Activated T-cell treated with anti-CD3 and anti-CD28 coated beads, Interleukin-2, amount 50 U/mL, for 4 hours (primary cell): Measurements from ENCODE around the gene ZNF580. TPM values are rescaled to one million over a fixed set of nuclear protein-coding genes. Genes with fewer than 3 reads are reported as not detected.
A peak's percentile ranks its signal among the peaks of the same experiment; 100 is the strongest.

Experiments used
- ATAC-seq, 2 donors: fragments of 200-7000 bp; cut with Tn5 transposase; one replicate each; pipeline ENCODE4 v1.10.0; 2021
- DNase-seq: peaks from one replicate; pipeline ENCODE4 v3.0.0-alpha.2; 2020
- H3K27me3 Mint-ChIP-seq: one replicate; pipeline ENCODE4 v1.8.0; 2021; ENCODE audit warnings: low read depth, mixed read lengths
- H3K36me3 Mint-ChIP-seq: one replicate; pipeline ENCODE4 v1.8.0; 2022; ENCODE audit warnings: mixed read lengths; ENCODE audit not compliant: insufficient read depth
- H3K4me1 Mint-ChIP-seq: one replicate; pipeline ENCODE4 v1.8.0; 2021; ENCODE audit warnings: low read depth, mixed read lengths
- H3K4me3 Mint-ChIP-seq: one replicate; pipeline ENCODE4 v1.8.0; 2021; ENCODE audit warnings: mild to moderate bottlenecking, moderate library complexity, mixed read lengths
- H3K9me3 Mint-ChIP-seq: one replicate; pipeline ENCODE4 v1.8.0; 2021; ENCODE audit warnings: mixed read lengths
- total RNA-seq, 3 donors: library from RNA; stranded (reverse); gene quantifications; one replicate each; pipeline ENCODE4 v1.2.1, GENCODE V29; 2021

Gene ZNF580
- total RNA-seq, 3 donors from 2014 or later, result 27.1 to 31.5 (median 28.5) TPM

- ATAC-seq (no peak), DNase-seq (no peak)
- peaks cover 26% of the 10 kb centered on the region for H3K4me1 Mint-ChIP-seq
- H3K9me3 Mint-ChIP-seq, result no peaks in the 10 kb centered on the region
- H3K36me3 Mint-ChIP-seq, result peaks cover 13% of the 10 kb centered on the region
- H3K27me3 Mint-ChIP-seq, result no peaks in the 10 kb centered on the region
- peak overlapping the region; percentile 77 for H3K4me3 Mint-ChIP-seq
Observed at GRCh38 chr19:55601084-55601483, 39.7 kb upstream of the ZNF580 start.

- Mint-ChIP-seq H3K4me3 (no peak overlapping the region), H3K36me3 (peaks cover 7% of the 10 kb centered on the region), H3K27me3 (no peaks in the 10 kb centered on the region), H3K9me3 (no peaks in the 10 kb centered on the region), H3K4me1 (peaks cover 37% of the 10 kb centered on the region)
- no peak for DNase-seq
- ATAC-seq, result no peak
Observed at GRCh38 chr19:55602104-55603001, 38.4 kb upstream of the ZNF580 start.

- Mint-ChIP-seq H3K4me3 (no peak overlapping the region), H3K27me3 (no peaks in the 10 kb centered on the region), H3K9me3 (no peaks in the 10 kb centered on the region), H3K4me1 (peaks cover 45% of the 10 kb centered on the region), H3K36me3 (peaks cover 11% of the 10 kb centered on the region)
- ATAC-seq (no peak), DNase-seq (no peak)
Observed at GRCh38 chr19:55603115-55603514, 37.7 kb upstream of the ZNF580 start.

- Mint-ChIP-seq H3K4me1 (peaks cover 45% of the 10 kb centered on the region), H3K4me3 (peak overlapping the region; percentile 38), H3K27me3 (no peaks in the 10 kb centered on the region), H3K36me3 (peaks cover 9% of the 10 kb centered on the region), H3K9me3 (no peaks in the 10 kb centered on the region)
- ATAC-seq, result no peak
- no peak for DNase-seq
Observed at GRCh38 chr19:55603581-55604292, 37.1 kb upstream of the ZNF580 start.

GRCh38 chr19:55605207-55605636 lies 35.6 kb upstream of the ZNF580 start:
- Mint-ChIP-seq H3K27me3 (no peaks in the 10 kb centered on the region), H3K4me3 (peak overlapping the region; percentile 87), H3K36me3 (peaks cover 16% of the 10 kb centered on the region), H3K9me3 (no peaks in the 10 kb centered on the region), H3K4me1 (peaks cover 53% of the 10 kb centered on the region)
- ATAC-seq, result peak; percentile 77 to 81
- DNase-seq, result peak; percentile 99

GRCh38 chr19:55605637-55606470 lies 34.9 kb upstream of the ZNF580 start, which contains the start of gene ZNF865:
ZNF865 (plus strand) TSS chr19:55605647; CDS start chr19:55613619, 7,972 bp downstream.
- Mint-ChIP-seq H3K27me3 (no peaks in the 10 kb centered on the region), H3K9me3 (no peaks in the 10 kb centered on the region), H3K36me3 (peaks cover 16% of the 10 kb centered on the region), H3K4me3 (peak within 1 kb of the TSS; percentile 90), H3K4me1 (peaks cover 58% of the 10 kb centered on the region)
- DNase-seq (peak; percentile 59), ATAC-seq (peak; percentile 48 to 53)

- H3K4me1 Mint-ChIP-seq, result peaks cover 58% of the 10 kb centered on the region
- H3K9me3 Mint-ChIP-seq, result no peaks in the 10 kb centered on the region
- H3K27me3 Mint-ChIP-seq, result no peaks in the 10 kb centered on the region
- H3K4me3 Mint-ChIP-seq, result peak overlapping the region; percentile 90
- DNase-seq (no peak), ATAC-seq (no peak)
- H3K36me3 Mint-ChIP-seq, result peaks cover 16% of the 10 kb centered on the region
Observed at GRCh38 chr19:55606471-55606787, 34.4 kb upstream of the ZNF580 start.

- peaks cover 16% of the 10 kb centered on the region for H3K36me3 Mint-ChIP-seq
- peaks cover 57% of the 10 kb centered on the region for H3K4me1 Mint-ChIP-seq
- no peak for ATAC-seq
- H3K27me3 Mint-ChIP-seq, result no peaks in the 10 kb centered on the region
- H3K9me3 Mint-ChIP-seq, result no peaks in the 10 kb centered on the region
- H3K4me3 Mint-ChIP-seq, result peak overlapping the region; percentile 90
- DNase-seq, result no peak
Observed at GRCh38 chr19:55606817-55607216, 34.0 kb upstream of the ZNF580 start.

GRCh38 chr19:55609326-55609725 lies 31.5 kb upstream of the ZNF580 start:
- Mint-ChIP-seq H3K4me1 (peaks cover 59% of the 10 kb centered on the region), H3K36me3 (peaks cover 16% of the 10 kb centered on the region), H3K4me3 (no peak overlapping the region), H3K9me3 (no peaks in the 10 kb centered on the region), H3K27me3 (no peaks in the 10 kb centered on the region)
- ATAC-seq (no peak), DNase-seq (no peak)

GRCh38 chr19:55611300-55611982 lies 29.4 kb upstream of the ZNF580 start:
- ATAC-seq (no peak), DNase-seq (no peak)
- H3K27me3 Mint-ChIP-seq, result no peaks in the 10 kb centered on the region
- no peaks in the 10 kb centered on the region for H3K9me3 Mint-ChIP-seq
- H3K36me3 Mint-ChIP-seq, result peaks cover 16% of the 10 kb centered on the region
- peaks cover 47% of the 10 kb centered on the region for H3K4me1 Mint-ChIP-seq
- H3K4me3 Mint-ChIP-seq, result no peak overlapping the region

- ATAC-seq (no peak), DNase-seq (no peak)
- Mint-ChIP-seq H3K4me1 (peaks cover 41% of the 10 kb centered on the region), H3K27me3 (no peaks in the 10 kb centered on the region), H3K9me3 (no peaks in the 10 kb centered on the region), H3K4me3 (no peak overlapping the region), H3K36me3 (peaks cover 15% of the 10 kb centered on the region)
Observed at GRCh38 chr19:55611983-55612645, 28.7 kb upstream of the ZNF580 start.

GRCh38 chr19:55613396-55613795 lies 27.4 kb upstream of the ZNF580 start:
- ATAC-seq (no peak), DNase-seq (no peak)
- no peak overlapping the region for H3K4me3 Mint-ChIP-seq
- H3K9me3 Mint-ChIP-seq, result no peaks in the 10 kb centered on the region
- H3K4me1 Mint-ChIP-seq, result peaks cover 32% of the 10 kb centered on the region
- H3K36me3 Mint-ChIP-seq, result peaks cover 17% of the 10 kb centered on the region
- no peaks in the 10 kb centered on the region for H3K27me3 Mint-ChIP-seq

- H3K36me3 Mint-ChIP-seq, result peaks cover 17% of the 10 kb centered on the region
- no peaks in the 10 kb centered on the region for H3K9me3 Mint-ChIP-seq
- DNase-seq (no peak), ATAC-seq (no peak)
- H3K4me3 Mint-ChIP-seq, result no peak overlapping the region
- no peaks in the 10 kb centered on the region for H3K27me3 Mint-ChIP-seq
- H3K4me1 Mint-ChIP-seq, result peaks cover 30% of the 10 kb centered on the region
Observed at GRCh38 chr19:55613930-55614710, 26.7 kb upstream of the ZNF580 start.
